HG02884 (cell line): ENCODE results near the gene ATP9B.
"Not testable (repeated sequence)": the region's sequence is repeated elsewhere in the genome, so short reads cannot be mapped to it uniquely, and the experiment has no call there.

Experiments used
- ATAC-seq: cut with Tn5 transposase; IDR thresholded peaks from one replicate; pipeline ENCODE4 v1.9.1; 2021; ENCODE audit warnings: mild to moderate bottlenecking, moderate library complexity; ENCODE audit not compliant: unreplicated experiment

The ATP9B gene

DNA sequence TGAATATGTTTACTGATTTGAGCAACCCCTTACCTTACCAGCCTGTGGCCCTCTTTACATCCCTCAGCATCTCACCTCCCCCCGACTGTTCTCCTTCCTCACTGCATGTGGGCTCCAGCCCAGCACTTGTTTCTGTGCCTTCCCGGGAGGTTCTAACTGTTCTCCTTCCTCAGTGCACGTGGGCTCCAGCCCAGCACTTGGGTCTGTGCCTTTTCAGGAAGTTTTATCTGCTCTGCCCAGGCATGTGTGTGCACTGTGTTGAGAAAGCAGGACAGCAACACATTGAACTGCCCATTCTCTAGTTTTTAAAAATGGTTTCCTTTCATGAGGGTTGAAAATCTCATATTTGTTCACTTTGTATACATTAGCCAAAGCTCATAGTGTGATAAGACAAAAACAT, 158.4 kb downstream of the ATP9B start:
- no peak for ATAC-seq

DNA sequence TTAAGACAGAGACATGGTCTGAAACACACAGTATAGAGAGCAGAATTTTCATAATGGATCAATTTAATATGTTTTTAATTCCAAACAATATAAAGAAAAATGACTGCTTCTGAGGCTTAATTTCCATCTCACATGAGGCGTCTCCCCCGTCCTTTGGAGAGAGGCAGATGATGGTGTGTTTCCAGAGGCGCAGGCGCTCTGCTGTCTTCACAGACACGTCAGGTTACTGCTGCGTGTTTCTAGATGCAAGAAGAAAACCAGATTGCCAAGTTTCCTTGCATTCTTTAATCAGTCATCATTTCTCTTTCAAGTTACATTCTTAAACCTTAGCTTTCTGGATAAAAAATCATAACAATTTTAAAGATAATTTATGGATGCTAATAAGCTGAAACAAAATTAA, 160.2 kb downstream of the ATP9B start:
- no peak for ATAC-seq

DNA sequence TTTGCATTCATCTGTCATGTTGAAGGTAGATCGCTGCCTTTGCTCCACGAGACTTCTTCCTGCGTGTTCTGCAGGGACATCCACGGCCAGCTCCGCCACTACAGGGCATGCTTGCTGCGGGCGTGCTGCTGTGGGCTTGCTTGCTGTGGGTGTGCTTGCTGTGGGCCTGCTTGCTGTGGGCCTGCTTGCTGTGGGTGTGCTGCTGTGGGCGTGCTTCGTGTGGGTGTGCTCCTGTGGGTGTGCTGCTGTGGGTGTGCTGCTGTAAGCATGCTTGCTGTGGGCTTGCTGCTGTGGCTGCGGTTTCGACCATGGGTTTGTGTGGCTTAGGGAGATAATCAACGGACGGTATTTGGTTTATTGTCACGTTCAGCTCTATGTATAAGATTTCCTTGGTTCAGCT, 165.2 kb downstream of the ATP9B start:
- ATAC-seq: no peak

DNA sequence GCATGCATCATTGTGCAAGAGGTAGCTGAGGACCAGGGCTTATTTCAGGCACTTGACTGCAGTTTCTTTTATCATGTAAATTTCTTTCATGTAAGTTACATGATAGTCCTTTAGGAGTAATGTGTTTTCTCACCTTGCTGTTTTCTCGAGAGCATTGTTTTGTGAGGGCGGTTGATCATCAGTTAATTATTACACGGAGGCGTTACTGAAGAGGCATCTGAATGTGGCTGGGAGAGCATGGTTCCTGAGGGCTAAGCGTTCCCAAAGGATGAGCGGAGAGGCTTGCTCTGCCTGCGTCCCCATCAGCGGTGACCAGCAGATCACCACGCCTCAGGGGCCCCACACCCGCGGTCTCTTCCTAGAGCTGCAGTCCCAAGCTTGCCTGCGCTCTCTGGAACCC, 170.4 kb downstream of the ATP9B start:
- no peak for ATAC-seq

DNA sequence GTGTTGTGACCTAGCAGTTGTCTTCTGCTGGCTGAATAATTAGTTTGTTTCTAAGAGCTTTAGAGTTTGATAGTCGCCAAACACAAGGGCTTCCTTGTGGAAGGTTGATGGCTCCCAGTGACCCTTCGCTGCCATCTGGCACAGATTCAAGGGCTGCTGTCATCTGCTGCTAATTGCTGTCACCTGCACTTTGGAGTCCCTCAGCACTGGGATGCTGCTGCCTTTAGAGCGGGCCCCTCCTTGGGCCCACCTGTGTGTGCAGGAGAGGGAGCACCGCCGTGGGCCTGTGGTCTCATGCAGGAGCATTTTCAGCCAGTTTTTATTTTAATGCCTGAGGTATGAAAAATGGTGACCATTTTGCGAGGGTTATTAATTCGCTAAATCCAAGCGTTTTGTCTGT, 172.6 kb downstream of the ATP9B start:
- no peak for ATAC-seq

DNA sequence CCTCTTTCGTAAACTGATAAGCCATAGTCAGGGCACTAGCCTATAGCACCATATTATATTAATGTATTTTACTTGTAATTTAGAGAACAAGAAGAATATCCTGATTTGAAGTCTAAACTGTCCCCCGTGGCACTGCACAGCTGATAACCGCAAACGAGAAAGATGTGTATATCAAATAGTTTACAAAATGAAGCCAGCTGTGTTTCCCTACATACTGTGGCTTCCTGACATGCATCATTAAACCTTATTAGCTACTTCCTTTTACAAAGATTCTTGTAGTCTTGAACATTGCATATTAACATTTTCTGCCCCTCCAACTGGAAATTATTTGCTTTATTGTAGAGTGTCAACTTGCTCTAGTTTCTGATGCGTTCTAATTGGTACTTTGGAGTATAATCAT, 173.1 kb downstream of the ATP9B start:
- no peak for ATAC-seq

DNA sequence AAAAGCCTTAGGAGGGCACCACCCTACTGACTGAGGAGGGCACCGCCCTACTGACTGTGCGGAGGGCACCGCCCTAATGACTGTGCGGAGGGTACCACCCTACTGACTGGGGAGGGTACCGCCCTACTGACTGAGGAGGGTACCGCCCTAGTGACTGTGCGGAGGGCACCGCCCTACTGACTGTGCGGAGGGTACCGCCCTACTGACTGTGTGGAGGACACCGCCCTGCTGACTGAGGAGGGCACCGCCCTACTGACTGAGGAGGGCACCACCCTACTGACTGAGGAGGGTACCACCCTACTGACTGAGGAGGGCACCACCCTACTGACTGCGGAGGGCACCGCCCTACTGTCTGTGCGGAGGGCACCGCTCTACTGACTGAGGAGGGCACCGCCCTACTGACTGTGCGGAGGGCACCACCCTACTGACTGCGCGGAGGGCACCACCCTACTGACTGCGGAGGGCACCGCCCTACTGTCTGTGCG, 176.4 kb downstream of the ATP9B start:
- no peak for ATAC-seq

DNA sequence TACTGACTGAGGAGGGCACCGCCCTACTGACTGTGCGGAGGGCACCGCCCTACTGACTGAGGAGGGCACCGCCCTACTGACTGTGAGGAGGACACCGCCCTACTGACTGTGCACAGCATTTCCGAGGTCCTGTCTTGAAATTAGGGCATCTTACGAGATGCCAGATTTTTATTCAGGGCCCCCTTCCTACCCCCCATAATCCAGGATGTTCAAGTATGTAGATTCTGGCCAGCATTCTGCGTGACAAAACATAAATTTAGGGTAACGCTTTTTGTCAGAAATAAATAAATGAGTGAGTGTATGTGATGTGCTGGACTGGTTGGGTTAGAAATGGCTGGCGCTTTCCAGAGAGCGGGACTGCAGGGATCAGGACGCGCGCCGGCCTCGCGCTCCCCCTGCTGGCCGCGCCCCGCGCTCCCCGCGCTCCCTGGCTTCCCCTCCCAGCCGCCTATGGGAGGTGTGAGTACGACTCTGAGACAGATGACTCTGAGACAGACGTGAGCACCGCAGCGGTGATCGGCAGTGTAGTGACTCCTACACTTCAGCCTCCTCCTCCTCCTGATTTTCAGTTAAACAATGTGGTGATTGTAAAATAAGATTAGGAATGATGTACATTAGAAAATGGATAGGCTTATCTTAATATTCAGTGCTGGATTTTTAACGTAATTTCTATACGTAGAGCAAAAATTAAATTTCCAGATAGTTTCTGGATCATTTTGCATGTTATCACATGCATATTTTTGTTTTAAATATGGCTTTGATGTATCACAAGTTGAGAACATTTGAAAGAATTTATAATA, 177.3 kb downstream of the ATP9B start:
- peak; percentile 95 for ATAC-seq

DNA sequence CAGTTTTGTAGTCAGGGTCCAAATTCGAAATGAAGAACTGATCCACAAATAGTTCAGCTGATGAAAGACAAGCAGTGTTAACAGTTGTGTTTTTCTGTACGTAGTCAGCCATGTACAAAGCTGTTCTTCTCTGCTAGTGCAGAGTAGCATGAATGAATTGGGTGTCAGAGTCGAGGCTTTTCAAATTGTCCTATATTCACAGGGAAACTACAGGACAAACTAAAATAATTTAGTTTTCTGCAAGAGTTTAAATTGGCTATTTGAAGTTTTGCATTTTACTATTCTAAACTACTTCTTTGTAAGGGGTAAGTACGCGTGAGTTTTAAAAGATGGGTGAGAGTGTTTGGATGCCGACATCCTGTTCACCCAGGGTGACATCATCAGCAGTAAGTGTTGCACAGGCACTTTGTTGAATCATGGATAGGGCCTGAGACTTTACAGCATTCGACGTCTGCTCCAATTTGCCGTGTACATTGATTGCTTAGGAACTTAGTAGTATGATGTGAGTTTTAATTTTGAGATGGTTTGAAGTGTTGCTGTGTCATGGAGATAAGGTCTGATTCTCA, 179.4 kb downstream of the ATP9B start:
- no peak for ATAC-seq

DNA sequence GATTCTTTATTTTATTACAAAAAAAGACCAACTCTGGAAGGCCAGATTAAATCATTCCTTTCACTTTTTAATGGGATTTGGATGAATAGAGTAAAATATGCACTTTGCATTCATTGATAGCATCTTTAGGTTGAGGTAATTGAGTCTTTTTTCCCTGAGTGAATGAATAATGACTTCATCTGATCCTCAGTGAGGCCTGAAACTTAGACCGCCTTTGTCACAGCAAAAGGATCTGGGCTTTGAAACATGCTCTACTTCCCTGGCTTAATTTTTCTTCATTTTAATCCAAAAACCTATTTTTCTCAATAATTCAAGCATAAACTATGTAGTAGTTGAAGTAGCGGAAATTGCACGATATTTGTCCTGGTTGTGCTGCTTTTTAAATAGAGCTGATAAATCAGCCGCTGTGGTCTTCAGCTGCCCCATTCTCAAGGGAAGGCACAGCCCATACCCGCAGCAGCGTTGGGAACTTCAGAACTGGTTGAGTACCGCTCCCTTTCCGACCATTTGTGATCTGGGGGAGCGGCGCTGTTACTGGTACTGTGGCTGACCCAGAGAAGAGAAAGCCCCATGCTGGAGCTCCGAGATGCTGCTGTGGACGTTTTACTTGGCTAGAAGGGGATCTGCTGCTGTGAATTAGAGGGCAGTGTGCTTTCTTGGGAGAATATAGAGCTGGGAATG, 181.2 kb downstream of the ATP9B start:
- ATAC-seq: no peak

DNA sequence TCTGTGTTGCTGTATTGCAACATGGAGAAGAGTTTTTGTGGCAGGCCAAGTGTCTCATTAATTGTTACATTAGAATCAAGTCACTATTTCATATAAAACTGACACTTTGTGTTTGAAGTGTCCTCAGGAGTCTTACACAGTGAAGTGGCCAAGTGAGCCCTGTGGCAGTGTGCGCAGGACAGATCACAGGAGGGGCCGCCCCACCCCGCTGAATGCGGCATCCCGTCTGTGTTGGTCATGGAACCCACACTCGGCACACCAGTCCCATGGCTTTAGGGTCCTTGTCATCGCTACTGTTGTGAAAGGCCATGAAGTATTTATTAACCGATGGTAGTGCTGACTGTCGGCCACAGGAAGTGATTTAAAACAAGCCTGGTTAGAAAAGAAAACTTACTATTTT, 181.8 kb downstream of the ATP9B start:
- no peak for ATAC-seq

DNA sequence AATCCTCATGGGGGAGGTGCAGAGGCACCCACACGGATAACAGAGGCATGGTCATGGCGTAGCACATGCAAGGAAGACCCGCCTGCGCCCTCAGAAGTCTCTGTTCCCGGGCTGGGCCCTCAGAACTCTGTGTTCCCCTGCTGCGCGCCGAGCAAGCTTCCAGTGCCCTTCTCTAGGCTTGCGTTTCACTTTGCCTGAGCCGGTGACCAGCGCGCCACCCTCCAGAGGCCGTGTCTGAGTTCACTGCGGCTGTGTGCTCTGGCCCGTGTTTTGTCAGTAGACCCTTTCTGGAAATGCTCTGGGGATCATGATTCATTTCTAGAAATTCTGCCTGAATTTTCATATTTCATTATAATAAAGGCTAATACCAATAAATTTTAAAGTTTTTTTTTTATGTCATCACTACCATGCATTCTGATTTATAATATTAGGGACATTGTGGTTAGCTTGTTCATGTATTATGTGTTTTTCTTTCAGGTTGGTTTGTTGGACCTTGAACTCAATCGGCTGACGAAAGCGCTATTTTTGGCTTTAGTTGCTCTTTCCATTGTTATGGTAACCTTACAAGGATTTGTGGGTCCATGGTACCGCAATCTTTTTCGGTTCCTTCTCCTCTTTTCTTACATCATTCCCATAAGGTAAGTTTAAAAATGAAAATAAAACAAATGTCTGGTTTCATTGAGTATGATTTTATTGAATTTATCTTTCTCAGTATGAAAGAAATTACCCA, 183.9 kb downstream of the ATP9B start:
- no peak for ATAC-seq

DNA sequence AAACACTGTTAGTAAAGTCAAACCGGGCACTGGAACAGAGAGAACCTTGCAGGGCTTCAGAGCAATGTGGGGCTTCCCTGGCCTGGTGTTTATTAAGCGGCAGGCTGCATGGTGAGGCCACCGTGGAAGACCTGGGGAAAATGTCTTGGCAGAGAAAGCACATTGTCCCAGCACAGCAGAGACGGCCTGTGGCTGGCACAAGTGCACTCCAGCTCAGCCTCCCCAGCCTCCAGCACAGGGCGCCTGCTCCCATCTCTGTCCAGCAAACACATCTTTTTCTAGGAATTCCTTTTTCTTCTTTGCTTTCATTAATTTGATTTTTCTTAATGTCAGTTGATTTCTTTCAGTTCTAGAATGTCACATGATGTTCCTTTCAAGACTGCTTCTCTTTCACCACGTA, 188.3 kb downstream of the ATP9B start:
- no peak for ATAC-seq

DNA sequence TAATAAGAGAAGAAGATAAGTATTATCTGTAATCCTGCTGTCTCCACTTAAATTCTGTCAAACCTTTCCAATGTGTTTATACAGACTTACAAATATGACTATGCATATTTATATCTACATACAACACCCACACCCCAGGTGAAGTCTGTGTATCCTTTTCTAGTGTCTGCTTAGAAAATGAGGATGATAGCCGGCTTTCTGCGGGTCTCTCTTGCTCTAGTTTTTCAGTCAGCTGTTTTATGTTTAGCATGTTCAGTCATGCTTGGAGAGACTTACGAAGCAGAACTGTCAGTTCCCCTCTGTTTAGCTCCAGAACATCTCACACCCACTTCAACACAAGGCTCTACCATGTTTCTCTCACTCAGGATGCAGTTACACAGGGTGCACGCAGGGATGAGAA, 189.3 kb downstream of the ATP9B start:
- ATAC-seq: no peak

DNA sequence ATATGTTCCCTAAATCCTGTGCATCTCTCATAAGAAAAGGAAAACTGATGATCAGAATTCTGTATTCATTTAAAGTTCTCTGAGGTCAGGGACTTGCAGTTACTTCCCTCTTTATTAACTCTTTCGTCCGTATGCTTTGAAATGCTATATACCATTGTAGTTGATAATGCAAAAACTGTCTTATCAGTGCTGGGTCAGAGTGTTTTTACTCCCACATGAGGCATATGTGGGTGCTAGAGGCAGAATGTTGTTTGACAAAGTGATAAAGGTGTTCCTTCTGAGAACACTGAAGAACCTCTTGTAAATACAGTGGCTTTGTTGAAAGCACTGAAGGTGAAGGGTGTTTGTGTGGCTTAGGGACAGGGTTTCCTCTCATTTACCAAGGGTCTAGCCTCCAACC, 190.0 kb downstream of the ATP9B start:
- ATAC-seq: no peak

DNA sequence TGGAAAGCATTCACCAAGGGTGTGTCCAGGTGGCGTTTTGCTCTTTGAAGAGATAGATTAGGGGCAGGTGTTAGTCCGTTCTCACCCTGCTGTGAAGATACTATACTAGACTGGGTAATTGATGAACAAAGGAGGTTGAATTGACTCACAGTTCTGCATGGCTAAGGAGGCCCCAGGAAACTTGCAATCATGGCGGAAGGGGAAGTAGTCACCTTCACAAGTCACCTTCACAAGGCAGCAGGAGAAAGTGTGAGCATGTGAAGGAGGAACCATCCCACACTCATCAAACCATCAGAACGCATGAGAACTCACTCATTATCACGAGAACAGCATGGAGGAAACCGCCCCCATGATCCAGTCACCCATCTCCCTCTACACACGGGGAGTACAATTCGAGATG, 190.8 kb downstream of the ATP9B start:
- ATAC-seq: no peak

DNA sequence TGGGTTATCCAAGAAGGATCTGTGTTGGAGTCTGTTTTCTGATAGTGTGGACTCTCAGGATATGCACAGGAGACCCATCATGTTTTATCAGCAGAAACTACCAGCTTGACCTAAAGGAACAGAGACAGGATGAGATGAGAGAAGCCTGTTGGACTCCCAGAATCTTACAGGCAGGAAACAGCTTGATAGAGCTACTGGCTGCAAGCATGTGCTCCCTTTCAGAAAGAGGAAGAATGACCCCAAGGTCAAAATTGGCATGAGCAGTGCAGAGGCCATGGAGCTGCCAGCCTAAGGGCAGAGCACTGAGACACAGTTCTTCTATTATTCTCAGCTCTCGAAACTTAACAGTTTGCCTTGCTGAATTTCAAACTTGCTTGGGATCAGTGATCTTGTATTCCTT, 191.3 kb downstream of the ATP9B start:
- ATAC-seq: no peak

DNA sequence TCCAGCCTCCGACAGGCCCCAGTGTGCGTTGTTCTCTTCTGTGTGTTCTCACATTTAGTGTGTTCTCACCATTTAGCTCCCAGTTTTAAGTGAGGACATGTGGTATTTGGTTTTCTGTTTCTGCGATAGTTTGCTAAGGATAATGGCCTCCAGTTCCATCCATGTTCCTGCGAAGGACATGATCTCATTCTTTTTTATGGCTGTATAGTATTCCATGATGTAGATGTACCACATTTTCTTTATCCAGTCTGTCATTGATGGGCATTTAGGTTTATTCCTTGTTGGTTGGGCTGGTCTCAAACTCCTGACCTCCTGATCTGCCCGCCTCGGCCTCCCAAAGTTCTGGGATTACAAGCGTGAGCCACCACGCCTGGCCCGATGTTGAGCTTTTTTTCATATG, 195.9 kb downstream of the ATP9B start:
- ATAC-seq: not testable (repeated sequence)

DNA sequence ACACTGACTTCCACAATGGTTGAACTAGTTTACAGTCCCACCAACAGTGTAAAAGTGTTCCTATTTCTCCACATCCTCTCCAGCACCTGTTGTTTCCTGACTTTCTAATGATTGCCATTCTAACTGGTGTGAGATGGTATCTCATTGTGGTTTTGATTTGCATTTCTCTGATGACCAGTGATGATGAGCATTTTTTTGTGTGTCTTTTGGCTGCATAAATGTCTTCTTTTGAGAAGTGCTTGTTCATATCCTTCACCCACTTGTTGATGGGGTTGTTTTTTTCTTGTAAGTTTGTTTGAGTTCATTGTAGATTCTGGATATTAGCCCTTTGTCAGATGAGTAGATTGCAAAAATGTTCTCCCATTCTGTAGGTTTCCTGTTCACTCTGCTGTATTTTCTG, 202.6 kb downstream of the ATP9B start:
- not testable (repeated sequence) for ATAC-seq

DNA sequence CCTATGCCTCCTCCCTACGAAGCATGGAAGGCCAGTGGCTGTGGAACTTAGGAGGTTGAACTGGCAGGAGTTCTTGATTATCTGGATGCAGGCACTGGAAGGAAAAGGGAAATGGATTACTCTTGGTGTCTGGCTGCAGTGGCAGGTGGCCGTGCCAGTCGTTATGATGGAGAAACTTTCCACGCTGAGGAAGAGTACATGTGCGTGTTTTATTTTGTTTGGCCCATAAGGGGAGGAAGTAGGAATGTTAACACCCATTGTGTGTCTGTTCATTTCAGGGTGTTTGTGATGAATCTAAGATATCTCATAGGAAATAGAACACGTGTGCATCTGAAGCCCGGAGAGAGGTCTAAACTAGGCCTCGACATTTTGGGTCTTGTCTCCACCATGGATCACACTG, 203.7 kb downstream of the ATP9B start:
- no peak for ATAC-seq

DNA sequence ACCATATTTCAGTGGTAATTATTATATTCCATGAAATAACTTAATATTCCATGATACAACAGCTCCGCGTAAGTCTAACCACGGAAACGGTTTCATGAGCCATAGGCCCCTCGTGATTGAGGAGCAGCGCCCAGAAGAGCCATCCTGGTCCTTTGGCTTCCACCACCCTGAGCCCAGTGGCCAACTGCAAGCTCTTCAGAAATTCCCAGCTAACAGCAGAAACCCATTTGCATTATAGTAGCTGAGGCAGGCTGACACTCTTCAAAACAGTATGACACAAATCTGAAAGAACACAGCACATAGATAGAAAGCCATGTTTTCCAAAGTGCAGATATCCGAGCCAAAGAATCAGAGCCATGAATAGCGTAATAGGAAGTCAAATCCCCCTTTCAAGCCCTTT, 205.6 kb downstream of the ATP9B start:
- ATAC-seq: no peak

DNA sequence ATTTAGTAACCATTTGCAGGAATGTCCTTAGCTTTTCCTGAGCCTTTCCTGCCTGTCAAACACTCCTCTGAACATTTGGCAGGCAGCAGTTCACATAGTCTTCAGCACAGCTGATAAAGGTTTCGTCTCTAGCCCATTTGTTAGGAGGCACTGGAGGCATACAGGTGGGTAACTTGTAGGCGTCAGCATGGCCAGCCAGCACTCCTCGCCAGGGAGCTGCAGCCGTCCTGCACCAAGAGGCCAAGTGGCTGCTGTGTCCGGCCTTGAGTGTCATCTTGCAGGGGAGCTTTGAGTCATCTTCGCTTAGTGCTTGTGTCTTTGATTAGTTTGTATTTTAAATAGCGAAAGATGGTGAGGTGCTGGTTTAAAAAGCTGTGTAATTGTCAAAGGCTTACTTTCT, 206.3 kb downstream of the ATP9B start:
- ATAC-seq: no peak
